HL-60 (cell line): Measurements from ENCODE around the gene ZSWIM3.

Experiments used
- DNase-seq, 2 experiments: peaks; one replicate each; pipeline ENCODE4 v3.0.0-alpha.2; 2010 to 2020; ENCODE audit warnings: low read depth in 1 of 2, low spot score in 1 of 2
- H3K27ac ChIP-seq: fragments of 250-450 bp; sonication (Bioruptor Pico); replicated peaks from 2 replicates; pipeline ENCODE4 v1.5.1; 2020; ENCODE audit warnings: mild to moderate bottlenecking, moderate library complexity
- H3K27me3 ChIP-seq: fragments of 250-450 bp; sonication (Bioruptor Pico); 2 replicates; pipeline ENCODE4 v1.5.1; 2021; ENCODE audit warnings: mild to moderate bottlenecking, moderate library complexity; ENCODE audit not compliant: insufficient read depth, poor library complexity, severe bottlenecking
- H3K4me3 ChIP-seq: replicated peaks from 2 replicates; pipeline ENCODE4 v1.5.1; 2011; ENCODE audit warnings: mild to moderate bottlenecking, control low read depth, low read length; ENCODE audit not compliant: insufficient read depth
- GABPA ChIP-seq: IDR thresholded peaks from 2 replicates; pipeline ENCODE4 v1.6.1; 2012; ENCODE audit warnings: low read depth
- POLR2AphosphoS5 ChIP-seq: IDR thresholded peaks from 2 replicates; pipeline ENCODE4 v1.6.1; 2012; ENCODE audit warnings: low read depth
- SPI1 ChIP-seq: IDR thresholded peaks from 2 replicates; pipeline ENCODE4 v1.6.1; 2012; ENCODE audit warnings: low read depth, mild to moderate bottlenecking, borderline replicate concordance
- TF ChIP-seq, protein P1 (sequence below): IDR thresholded peaks from 2 replicates; pipeline ENCODE4 v1.6.1; 2012; ENCODE audit warnings: low read depth; ENCODE audit not compliant: insufficient replicate concordance
- TF ChIP-seq, protein P2 (sequence below): IDR thresholded peaks from one replicate; pipeline ENCODE4 v1.5.1; 2011; ENCODE audit warnings: low read length, control low read depth, inconsistent platforms; ENCODE audit not compliant: insufficient read depth

ZSWIM3 gene

DNA sequence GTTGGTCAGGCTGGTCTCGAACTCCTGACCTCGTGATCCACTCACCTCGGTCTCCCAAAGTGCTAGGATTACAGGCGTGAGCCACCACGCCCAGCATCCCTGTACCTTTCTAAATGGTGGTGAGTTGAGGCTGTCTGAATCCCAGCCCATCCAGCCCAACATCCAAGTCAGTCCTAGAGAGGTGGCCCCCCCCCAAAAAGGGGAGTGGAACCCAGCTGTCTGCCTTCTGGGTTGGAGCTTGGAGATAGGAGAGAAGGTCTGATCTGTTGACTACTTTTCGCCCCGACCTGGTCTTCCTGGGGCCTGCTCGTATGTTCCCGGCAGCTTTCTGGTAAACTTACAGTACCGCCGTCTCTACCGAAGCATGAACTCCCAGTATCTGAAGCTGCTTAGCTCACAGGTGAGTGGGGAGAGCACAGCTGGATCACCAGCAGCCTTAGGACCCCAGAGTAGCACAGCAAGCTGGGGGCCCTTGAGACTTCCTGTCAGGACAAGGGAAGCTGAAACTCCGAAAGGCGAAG, 39.3 kb downstream of the ZSWIM3 start:
- TF ChIP-seq, protein P1, sequence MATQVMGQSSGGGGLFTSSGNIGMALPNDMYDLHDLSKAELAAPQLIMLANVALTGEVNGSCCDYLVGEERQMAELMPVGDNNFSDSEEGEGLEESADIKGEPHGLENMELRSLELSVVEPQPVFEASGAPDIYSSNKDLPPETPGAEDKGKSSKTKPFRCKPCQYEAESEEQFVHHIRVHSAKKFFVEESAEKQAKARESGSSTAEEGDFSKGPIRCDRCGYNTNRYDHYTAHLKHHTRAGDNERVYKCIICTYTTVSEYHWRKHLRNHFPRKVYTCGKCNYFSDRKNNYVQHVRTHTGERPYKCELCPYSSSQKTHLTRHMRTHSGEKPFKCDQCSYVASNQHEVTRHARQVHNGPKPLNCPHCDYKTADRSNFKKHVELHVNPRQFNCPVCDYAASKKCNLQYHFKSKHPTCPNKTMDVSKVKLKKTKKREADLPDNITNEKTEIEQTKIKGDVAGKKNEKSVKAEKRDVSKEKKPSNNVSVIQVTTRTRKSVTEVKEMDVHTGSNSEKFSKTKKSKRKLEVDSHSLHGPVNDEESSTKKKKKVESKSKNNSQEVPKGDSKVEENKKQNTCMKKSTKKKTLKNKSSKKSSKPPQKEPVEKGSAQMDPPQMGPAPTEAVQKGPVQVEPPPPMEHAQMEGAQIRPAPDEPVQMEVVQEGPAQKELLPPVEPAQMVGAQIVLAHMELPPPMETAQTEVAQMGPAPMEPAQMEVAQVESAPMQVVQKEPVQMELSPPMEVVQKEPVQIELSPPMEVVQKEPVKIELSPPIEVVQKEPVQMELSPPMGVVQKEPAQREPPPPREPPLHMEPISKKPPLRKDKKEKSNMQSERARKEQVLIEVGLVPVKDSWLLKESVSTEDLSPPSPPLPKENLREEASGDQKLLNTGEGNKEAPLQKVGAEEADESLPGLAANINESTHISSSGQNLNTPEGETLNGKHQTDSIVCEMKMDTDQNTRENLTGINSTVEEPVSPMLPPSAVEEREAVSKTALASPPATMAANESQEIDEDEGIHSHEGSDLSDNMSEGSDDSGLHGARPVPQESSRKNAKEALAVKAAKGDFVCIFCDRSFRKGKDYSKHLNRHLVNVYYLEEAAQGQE, result no peak
- TF ChIP-seq SPI1 (no peak), GABPA (no peak), POLR2AphosphoS5 (no peak)
- TF ChIP-seq, protein P2, sequence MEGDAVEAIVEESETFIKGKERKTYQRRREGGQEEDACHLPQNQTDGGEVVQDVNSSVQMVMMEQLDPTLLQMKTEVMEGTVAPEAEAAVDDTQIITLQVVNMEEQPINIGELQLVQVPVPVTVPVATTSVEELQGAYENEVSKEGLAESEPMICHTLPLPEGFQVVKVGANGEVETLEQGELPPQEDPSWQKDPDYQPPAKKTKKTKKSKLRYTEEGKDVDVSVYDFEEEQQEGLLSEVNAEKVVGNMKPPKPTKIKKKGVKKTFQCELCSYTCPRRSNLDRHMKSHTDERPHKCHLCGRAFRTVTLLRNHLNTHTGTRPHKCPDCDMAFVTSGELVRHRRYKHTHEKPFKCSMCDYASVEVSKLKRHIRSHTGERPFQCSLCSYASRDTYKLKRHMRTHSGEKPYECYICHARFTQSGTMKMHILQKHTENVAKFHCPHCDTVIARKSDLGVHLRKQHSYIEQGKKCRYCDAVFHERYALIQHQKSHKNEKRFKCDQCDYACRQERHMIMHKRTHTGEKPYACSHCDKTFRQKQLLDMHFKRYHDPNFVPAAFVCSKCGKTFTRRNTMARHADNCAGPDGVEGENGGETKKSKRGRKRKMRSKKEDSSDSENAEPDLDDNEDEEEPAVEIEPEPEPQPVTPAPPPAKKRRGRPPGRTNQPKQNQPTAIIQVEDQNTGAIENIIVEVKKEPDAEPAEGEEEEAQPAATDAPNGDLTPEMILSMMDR, result no peak
- Histone ChIP-seq H3K27ac (no peak overlapping the region), H3K4me3 (no peak overlapping the region), H3K27me3 (no peaks in the 10 kb centered on the region)
- DNase-seq, result no peak

GRCh38 chr20:45897289-45897688, 39.9 kb downstream of the ZSWIM3 start:
- Histone ChIP-seq H3K4me3 (no peak overlapping the region), H3K27ac (no peak overlapping the region), H3K27me3 (no peaks in the 10 kb centered on the region)
- DNase-seq, result no peak
- TF ChIP-seq POLR2AphosphoS5, result no peak
- TF ChIP-seq GABPA, result no peak
- TF ChIP-seq, protein P1, result no peak
- no peak for TF ChIP-seq SPI1
- TF ChIP-seq, protein P2, result no peak

GRCh38 chr20:45897692-45898091, 40.3 kb downstream of the ZSWIM3 start:
- H3K27ac ChIP-seq, result no peak overlapping the region
- H3K27me3 ChIP-seq, result no peaks in the 10 kb centered on the region
- no peak for DNase-seq
- no peak overlapping the region for H3K4me3 ChIP-seq
- TF ChIP-seq SPI1, result no peak
- TF ChIP-seq GABPA, result no peak

DNA sequence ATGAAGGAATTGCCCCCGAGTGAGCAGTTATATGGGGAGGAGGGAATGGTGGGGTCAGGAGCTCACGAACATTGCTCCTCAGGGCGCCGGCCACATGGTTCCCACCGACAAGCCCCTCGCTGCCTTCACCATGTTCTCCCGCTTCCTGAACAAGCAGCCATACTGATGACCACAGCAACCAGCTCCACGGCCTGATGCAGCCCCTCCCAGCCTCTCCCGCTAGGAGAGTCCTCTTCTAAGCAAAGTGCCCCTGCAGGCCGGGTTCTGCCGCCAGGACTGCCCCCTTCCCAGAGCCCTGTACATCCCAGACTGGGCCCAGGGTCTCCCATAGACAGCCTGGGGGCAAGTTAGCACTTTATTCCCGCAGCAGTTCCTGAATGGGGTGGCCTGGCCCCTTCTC, 40.9 kb downstream of the ZSWIM3 start:
- TF ChIP-seq SPI1, result no peak
- TF ChIP-seq POLR2AphosphoS5, result no peak
- TF ChIP-seq, protein P1, result no peak
- TF ChIP-seq, protein P2, result no peak
- no peak for TF ChIP-seq GABPA
- Histone ChIP-seq H3K27me3 (no peaks in the 10 kb centered on the region), H3K27ac (no peak overlapping the region), H3K4me3 (no peak overlapping the region)
- DNase-seq, result no peak
